GM19372 (cell line): ENCODE results near the gene FBXL5.
"Not testable (repeated sequence)": the region's sequence is repeated elsewhere in the genome, so short reads cannot be mapped to it uniquely, and the experiment has no call there.

Experiments
- ATAC-seq: cut with Tn5 transposase; IDR thresholded peaks from one replicate; pipeline ENCODE4 v1.9.1; 2021; ENCODE audit warnings: mild to moderate bottlenecking, low read depth, moderate library complexity; ENCODE audit not compliant: unreplicated experiment

Gene FBXL5

GRCh38 chr4:15653420-15653819 is 1.7 kb downstream of the FBXL5 start:
- ATAC-seq, result no peak

DNA sequence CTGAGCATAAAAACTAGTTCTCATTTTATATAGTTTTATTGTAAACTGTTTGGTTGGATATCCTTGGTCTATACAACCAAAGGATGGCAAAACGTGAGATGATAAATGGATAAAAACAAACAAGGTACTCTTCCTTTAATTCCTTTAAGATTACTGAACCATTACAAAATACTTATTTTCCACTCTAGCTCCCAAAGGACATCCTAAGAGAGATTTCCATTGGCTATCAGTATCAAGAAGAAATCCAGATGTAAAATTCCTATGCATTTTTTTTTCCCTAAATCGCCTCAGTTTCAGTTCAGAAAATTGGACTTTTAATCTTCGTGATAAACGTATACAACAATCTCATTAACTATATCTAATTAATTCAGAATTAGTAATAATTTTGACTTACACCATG is 2.3 kb downstream of the FBXL5 start:
- ATAC-seq, result no peak

GRCh38 chr4:15652191-15652590 is 3.0 kb downstream of the FBXL5 start:
- no peak for ATAC-seq

GRCh38 chr4:15651676-15652075 is 3.5 kb downstream of the FBXL5 start:
- ATAC-seq, result no peak

- ATAC-seq, result peak; percentile 41
Observed at GRCh38 chr4:15649914-15650545, 5.1 kb downstream of the FBXL5 start.

GRCh38 chr4:15648600-15648999 is 6.6 kb downstream of the FBXL5 start:
- ATAC-seq, result peak; percentile 40

DNA sequence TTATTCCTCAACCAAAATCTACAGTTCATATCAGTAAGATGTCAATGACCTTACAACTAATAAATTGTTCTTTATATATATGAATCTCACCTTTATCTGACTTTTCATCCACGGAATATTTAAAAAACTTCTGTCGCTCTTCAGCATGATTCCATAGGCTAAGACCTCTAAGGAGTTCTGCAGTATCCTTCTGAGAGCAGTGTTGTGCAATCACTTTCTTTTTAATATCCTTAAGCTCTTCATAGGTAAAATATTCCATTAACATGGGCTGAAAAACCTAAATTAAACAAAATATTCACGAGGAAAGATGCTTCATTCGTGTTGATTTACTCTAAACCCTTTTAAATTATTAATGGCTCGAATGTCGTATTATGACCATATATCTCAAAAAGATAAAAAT is 16.7 kb downstream of the FBXL5 start:
- ATAC-seq, result no peak

DNA sequence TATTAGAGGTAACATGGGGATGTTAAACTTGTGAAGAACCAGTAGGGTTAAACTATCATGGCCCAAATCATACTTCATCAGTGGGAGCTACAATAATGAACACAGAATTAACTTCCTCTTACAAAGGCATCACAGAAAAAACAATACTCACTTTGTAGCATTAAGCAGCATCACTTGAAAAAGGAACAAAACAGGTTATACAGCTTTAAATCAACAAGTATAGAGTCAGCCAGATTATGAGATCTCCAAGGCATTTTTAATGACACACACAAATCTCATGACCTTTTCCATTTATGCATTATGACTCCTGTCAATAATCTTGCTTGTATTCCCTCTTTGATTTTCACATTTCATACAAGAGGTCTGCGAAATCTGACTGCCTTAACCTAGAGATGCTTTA is 18.3 kb downstream of the FBXL5 start:
- ATAC-seq, result no peak

- ATAC-seq, result not testable (repeated sequence)
Observed at GRCh38 chr4:15617407-15617806, 37.8 kb downstream of the FBXL5 start.

GRCh38 chr4:15614891-15615290 is 40.3 kb downstream of the FBXL5 start:
- ATAC-seq, result not testable (repeated sequence)

GRCh38 chr4:15612136-15612535 is 43.0 kb downstream of the FBXL5 start:
- no peak for ATAC-seq

GRCh38 chr4:15610855-15611254 is 44.3 kb downstream of the FBXL5 start:
- no peak for ATAC-seq

- no peak for ATAC-seq
Observed at GRCh38 chr4:15605537-15605936, 49.6 kb downstream of the FBXL5 start.

GRCh38 chr4:15601862-15602261 is 53.3 kb downstream of the FBXL5 start:
- ATAC-seq, result no peak

DNA sequence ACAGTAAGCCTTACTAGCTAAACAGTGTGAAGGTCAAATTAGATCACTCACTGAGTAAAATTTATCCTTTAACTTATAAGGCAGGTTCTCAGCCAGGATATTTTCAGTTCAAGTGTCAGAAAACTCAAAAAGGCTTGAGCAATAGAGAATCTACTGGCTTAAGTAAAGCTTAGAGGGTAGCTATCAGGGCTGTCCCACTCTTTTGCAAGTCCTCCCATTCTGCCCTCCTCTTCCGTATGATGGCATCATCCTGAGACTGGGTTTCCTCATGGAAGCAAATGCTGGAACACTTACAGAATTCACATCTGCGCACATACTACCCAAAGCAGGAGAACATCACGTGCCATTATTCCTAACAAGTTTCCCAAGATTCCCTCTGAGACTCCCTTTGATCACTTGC is 55.0 kb downstream of the FBXL5 start:
- ATAC-seq, result no peak

DNA sequence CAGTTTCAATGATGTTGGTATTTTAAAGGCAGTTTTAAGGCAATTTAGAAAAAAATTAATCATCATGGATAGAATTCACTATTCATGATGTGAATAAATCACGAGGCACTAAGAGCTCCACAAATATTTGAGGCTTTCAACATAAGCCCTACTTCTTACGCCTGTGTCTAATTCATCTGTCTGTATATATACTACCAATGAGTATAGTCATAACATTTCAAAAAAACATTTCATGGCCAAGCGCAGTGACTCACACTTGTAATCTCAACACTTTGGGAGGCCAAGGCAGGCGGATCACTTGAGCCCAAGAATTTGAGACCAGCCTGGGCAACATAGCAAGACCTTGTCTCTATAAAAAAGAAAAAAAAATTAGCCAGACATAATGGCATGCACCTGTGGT is 56.5 kb downstream of the FBXL5 start:
- no peak for ATAC-seq

- ATAC-seq, result no peak
Observed at GRCh38 chr4:15592799-15593198, 62.4 kb downstream of the FBXL5 start.

DNA sequence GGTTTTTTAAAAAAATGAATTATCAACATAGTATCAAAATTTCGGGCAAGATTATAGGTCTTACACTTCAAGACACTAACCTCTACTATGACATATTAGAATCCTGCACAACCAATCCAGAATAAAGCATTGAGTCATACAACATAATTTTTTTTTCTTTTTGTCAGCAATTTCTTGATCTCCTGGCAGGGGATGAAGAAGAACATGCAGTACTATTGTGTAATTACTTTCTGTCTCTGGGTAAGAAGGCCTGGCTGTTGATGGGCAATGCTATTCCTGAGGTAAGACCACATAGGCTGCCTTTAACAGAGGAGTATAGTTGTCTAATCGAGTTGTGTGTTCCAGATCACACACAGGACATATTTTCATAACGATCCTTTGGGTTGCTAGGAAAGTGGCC is 67.5 kb downstream of the FBXL5 start:
- no peak for ATAC-seq

DNA sequence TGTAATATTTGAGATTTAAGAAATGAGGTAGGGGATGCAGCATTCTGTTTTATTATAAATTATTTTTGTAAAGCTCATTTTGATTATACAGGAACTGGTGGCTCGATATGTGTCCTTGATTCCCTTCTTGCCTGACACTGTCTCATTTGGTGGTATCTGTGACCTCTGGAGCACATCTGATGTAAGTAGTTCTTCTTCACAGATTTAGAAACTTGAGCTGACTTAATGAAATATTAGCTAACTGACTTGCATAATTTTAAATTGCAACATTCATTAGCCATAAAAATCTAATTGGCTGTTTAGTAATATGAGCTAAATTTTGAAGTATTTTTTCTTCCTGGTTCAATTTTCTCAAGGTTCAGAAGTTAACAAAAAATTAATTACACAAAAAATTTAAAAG is 69.1 kb downstream of the FBXL5 start:
- ATAC-seq, result no peak

- ATAC-seq, result no peak
Observed at GRCh38 chr4:15585331-15585730, 69.8 kb downstream of the FBXL5 start.

DNA sequence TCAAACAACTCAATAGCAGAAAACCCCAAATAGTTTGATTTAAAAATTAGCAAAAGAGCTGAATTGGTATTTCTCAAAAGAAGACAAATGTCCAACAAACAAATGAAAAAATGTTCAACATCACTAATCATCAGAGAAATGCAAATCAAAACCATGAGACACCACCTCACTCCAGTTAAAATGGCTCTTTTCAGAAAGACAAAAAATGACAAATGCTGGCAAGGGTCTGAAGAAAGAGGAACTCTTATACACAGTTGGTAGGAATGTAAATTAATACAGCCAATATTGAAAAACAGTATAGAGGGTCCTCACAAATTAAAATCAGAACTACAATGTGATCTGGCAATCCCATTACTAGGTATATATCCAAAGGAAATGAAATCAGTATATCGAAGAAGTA is 70.4 kb downstream of the FBXL5 start:
- no peak for ATAC-seq

DNA sequence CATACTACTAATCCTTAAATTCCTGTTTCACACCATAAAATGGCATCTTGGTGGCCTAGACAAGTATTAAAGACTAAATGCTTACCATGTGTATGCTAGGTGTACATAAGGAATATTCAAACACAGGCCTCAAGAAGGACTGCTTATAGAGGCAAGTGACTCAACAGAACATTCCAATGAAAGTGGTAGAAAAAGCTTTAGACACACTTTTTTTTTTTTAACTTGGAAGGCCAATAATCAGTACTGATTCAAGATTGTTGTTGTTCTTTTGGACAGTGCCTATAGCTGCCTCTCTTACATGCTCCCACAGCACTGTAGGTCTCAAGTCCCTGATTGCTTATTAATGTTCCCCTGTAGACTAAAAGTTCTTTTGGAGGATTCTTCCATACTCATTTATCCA is 77.6 kb downstream of the FBXL5 start:
- no peak for ATAC-seq

GRCh38 chr4:15575966-15576365 is 79.2 kb downstream of the FBXL5 start:
- ATAC-seq, result no peak
